GM19372 (cell line): Measurements from ENCODE around the gene SV2C.
"Not testable (repeated sequence)": the region's sequence is repeated elsewhere in the genome, so short reads cannot be mapped to it uniquely, and the experiment has no call there.

ENCODE experiments used
- ATAC-seq: cut with Tn5 transposase; IDR thresholded peaks from one replicate; pipeline ENCODE4 v1.9.1; 2021; ENCODE audit warnings: mild to moderate bottlenecking, low read depth, moderate library complexity; ENCODE audit not compliant: unreplicated experiment

The SV2C gene, protein sequence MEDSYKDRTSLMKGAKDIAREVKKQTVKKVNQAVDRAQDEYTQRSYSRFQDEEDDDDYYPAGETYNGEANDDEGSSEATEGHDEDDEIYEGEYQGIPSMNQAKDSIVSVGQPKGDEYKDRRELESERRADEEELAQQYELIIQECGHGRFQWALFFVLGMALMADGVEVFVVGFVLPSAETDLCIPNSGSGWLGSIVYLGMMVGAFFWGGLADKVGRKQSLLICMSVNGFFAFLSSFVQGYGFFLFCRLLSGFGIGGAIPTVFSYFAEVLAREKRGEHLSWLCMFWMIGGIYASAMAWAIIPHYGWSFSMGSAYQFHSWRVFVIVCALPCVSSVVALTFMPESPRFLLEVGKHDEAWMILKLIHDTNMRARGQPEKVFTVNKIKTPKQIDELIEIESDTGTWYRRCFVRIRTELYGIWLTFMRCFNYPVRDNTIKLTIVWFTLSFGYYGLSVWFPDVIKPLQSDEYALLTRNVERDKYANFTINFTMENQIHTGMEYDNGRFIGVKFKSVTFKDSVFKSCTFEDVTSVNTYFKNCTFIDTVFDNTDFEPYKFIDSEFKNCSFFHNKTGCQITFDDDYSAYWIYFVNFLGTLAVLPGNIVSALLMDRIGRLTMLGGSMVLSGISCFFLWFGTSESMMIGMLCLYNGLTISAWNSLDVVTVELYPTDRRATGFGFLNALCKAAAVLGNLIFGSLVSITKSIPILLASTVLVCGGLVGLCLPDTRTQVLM

GRCh38 chr5:76082772-76083554 lies at the start of gene SV2C:
TSS of gene SV2C (plus strand) at chr5:76083383. CDS start at chr5:76131751, 48,368 bp downstream.
- no peak for ATAC-seq

- ATAC-seq: not testable (repeated sequence)
These were observed 45.4 kb upstream of the SV2C start for GRCh38 chr5:76037736-76038151.

- ATAC-seq: no peak
These were observed 45.0 kb upstream of the SV2C start for GRCh38 chr5:76038212-76038611.

- ATAC-seq: no peak
These were observed 42.4 kb upstream of the SV2C start for GRCh38 chr5:76040806-76041205.

DNA sequence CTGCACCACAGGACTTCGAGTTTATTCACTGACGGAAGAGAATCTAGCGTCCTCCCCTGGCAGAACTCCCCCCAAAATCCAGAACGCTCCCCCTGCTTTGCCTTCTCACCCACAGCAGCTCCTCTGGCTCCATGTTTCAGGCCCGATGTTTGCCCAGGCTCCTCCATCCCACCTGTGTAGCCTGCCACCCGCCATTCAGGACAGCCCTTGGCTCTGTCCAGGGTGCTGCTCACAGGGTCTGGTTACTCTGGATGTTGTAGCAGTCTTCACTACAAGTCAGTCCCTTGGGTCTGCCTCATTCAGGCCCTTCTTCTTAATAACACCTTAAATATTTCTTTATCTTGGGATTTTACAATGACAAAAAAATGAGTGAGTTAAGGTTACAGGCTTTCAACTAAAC lies 41.3 kb upstream of the SV2C start:
- no peak for ATAC-seq

- no peak for ATAC-seq
These were observed 36.4 kb upstream of the SV2C start for GRCh38 chr5:76046741-76047140.

- no peak for ATAC-seq
These were observed 33.0 kb upstream of the SV2C start for GRCh38 chr5:76050134-76050533.

DNA sequence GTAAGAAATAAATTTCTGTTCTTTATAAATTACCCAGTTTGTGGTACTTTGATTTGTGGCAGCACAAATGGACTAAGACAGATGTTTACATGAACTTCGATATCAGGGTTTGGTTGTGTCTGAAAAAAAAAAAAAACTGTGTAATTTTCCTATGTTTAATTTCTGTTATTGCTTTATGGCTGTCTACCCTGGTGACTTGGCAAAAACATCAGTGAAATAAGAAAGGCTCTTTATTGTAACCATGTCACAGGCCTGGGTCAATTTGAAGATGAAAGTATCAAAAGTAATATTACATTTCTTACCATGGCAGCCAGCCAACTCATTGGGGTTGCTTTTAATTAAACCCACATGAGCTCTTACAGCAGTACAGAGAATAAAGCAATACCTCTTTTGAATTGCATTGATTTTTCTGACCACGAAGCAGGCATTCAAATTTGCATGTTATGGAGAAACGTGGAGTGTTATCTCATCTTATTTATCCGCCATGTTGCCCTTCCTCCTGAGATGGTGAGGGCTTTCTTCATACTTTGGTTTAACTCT lies 20.6 kb upstream of the SV2C start:
- ATAC-seq: no peak

DNA sequence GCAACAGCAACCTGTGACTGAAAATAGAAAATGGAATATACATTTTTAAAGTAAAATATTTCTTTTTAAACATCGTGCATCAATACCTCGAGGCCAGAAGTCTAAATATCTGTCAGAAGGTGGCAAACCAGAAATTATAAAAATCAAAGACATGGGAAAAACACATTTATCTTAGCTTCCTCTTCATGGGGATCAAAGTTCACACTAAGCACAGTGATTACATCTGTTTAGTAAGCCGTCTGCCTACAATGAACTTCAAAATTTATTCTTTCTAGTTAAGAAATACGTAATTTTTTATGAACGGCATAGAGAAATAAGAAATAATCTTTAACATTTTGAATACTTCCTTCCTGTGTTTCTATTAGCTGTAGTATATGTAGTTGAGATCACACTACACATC lies 17.9 kb upstream of the SV2C start:
- ATAC-seq: no peak

DNA sequence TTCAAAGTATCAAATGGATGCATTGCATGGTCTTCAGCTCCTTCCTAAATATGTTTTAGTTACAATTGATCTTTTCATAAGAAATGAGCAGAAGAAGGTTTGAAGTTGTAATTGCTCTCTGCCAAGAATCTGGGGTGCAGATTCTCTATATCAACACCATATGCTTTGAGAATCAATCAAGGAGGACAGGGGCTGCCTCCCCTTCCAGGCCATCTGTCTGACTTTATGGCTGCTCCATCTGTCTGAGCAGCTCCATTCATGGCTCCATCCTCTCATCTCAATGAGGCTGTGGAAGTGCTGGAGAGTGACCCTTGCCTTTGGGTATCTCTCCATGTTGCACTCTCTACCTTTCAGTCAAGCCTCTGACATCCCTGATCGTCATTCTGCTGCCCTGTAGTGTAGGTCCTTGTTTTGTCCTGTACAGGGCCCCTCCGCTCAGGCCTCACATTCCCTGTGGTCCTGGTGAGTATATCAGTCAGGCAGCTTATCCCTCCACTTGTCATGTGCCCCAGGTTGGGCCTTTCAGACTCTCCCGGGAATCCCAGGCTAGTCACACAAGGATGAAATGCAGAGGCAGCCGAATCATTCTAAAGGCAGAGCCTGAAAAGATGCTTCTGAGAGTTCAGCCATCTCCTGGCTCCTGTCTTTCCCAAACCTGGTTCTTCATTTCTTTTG lies 14.0 kb upstream of the SV2C start:
- ATAC-seq: no peak

GRCh38 chr5:76074487-76075065 lies 8.6 kb upstream of the SV2C start:
- ATAC-seq: no peak

GRCh38 chr5:76081811-76082771 lies 1.1 kb upstream of the SV2C start:
- no peak for ATAC-seq

DNA sequence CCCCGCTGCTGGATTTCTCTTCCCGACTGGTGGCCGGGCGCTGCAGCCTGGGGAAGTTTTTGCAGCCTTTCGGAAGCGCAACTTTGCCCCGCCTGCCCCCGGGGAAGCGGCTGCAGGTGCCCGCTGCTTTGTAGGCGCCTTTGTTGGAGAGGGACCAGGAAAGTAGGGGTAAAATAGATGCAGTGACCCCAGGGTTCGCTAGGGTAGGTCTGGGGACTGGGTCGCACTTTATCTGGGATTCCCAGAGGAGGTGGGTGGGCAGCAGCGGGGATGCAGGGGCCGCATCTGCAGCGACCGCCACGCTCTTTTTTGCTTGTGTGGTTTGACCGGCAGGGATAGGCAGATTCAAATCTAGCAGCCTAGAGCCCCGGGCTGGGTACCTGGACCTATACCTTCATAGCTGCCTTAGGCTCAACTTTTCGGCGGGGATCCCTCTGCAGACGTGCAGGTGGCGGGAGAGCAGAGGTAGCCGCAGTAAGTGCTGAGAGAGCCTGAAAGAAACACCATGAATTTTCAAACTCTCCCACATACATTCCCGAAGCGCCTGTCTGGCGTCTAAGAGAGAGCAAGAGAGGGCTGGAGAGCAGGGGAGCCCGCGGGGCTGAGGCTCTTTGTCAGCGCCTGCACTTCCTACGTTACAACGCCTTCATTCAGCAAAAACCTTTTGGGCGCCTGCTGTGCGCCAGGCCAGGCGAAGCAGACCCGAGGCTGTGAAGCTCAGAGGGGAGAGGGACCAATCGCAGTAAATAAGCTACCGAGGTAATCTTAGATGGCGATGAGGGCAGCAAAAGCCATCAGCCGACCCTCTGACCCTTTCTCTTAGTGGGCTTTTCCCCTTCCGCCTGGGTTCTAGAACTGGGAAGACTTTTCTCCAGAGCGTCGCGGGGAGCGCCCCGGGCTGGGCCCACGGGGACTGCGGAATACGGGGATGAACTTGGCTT lies 642 bp downstream of the SV2C start:
- ATAC-seq: no peak

- no peak for ATAC-seq
These were observed 1.5 kb downstream of the SV2C start for GRCh38 chr5:76084496-76085242.

DNA sequence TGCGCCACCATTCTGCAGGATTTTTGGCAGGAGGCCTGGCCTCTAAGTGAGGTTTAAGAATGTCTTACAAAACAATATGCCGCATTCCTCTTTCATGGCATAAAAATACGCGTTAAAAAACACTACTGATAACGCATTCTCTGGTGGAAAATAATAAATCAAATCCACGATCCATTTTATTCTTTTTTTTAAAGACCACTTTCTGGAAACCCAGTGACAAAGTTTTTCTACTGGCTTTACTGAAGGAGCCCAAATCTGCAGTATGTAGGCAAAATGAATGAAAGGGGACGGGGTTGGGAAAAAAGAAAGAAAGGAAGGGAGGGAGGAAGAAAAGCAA lies 2.0 kb downstream of the SV2C start:
- ATAC-seq: no peak

DNA sequence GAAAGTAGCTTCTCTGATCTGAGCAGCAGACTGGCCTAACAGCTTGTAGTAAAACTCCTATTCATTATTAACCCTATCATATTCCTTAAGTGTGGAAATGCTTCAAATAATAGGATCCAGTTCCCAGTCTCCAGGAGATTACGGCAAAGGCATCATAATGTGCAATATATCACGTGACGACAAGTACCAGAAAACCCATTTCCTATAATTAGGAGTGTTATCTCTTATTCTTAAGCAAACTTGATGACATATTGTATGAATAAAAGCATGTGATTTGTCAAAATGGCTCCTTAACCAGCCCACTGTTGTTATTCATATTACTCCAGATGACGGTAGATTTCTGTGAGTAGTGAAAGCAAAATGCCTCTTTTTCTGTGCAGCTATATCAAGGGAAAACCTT lies 2.9 kb downstream of the SV2C start:
- no peak for ATAC-seq

DNA sequence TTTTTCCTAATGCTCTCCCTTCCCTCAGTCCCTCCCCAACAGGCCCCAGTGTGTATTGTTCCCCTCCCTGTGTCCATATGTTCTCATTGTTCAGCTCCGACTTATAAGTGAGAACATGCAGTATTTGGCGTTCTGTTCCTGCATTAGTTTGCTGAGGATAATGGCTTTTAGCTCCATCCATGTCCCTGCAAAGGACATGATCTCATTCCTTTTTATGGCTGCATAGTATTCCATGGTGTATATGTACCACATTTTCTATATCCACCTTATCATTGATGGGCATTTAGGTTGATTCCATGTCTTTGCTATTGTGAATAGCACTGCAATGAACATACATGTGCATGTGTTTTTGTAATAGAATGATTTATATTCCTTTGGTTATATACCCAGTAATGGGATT lies 6.0 kb downstream of the SV2C start:
- ATAC-seq: not testable (repeated sequence)
